Endothelial cell of umbilical vein (primary cell): ENCODE data around the gene CDKL4. TPM values are rescaled to one million over a fixed set of nuclear protein-coding genes. Genes with fewer than 3 reads are reported as not detected.

Experiments used
- BruUV-seq: library from RNA; stranded (reverse); fragments of 400-500 nt; replicated peaks from 2 replicates; lab custom pipeline; 2021; lab: Mats Ljungman, UMichigan
- CTCF ChIA-PET: fragments of 300-600, 350-600 bp; sonication (Branson Sonifier 250); formaldehyde crosslinking; loops from one replicate; lab custom pipeline; 2021; ENCODE audit warnings: antibody characterized with exemption, inconsistent platforms; lab: Charles Lee
- POLR2A ChIA-PET: fragments of 300-600, 350-600 bp; sonication (Branson Sonifier 250); formaldehyde crosslinking; loops from one replicate; lab custom pipeline; 2021; ENCODE audit warnings: antibody characterized with exemption, inconsistent platforms; lab: Charles Lee
- DNase-seq: peaks from one replicate; pipeline ENCODE4 v3.0.0-alpha.2; 2011; ENCODE audit warnings: low read depth, low spot score
- FAIRE-seq: peaks from 2 replicates; lab custom pipeline; 2011; peaks lifted over from hg19 to GRCh38; lab: Jason Lieb, UNC
- H2AFZ ChIP-seq: 2 replicates; pipeline ENCODE4 v1.6.0; 2012; ENCODE audit warnings: low read depth, low read length, control low read depth, inconsistent platforms
- H3K27ac ChIP-seq: 2 replicates; pipeline ENCODE4 v1.5.1; 2011; ENCODE audit warnings: low read depth, mild to moderate bottlenecking, control low read depth, low read length, moderate library complexity; ENCODE audit not compliant: insufficient read depth
- H3K27me3 ChIP-seq, 2 experiments: 2 replicates each; pipeline versions ENCODE4 v1.6.0 to v1.6.1; 2011; ENCODE audit warnings: low read length in 2 of 2, mixed read lengths in 1 of 2; ENCODE audit not compliant: control insufficient read depth in 2 of 2, insufficient read depth in 2 of 2
- H3K36me3 ChIP-seq, 2 experiments: 2 replicates in 1 of 2; 3 replicates in 1 of 2; pipeline ENCODE4 v1.5.1; 2011; ENCODE audit warnings: low read length in 2 of 2, mild to moderate bottlenecking in 1 of 2, moderate library complexity in 1 of 2; ENCODE audit not compliant: control insufficient read depth in 2 of 2, insufficient read depth in 2 of 2; ENCODE audit errors: extremely low read depth in 1 of 2
- H3K4me1 ChIP-seq: 3 replicates; pipeline ENCODE4 v1.5.1; 2011; ENCODE audit warnings: mild to moderate bottlenecking, low read length; ENCODE audit not compliant: control insufficient read depth, insufficient read depth; ENCODE audit errors: extremely low read depth
- H3K4me2 ChIP-seq: 2 replicates; pipeline ENCODE4 v1.6.1; 2011; ENCODE audit warnings: low read length, control low read depth, mixed read lengths; ENCODE audit not compliant: insufficient read depth
- H3K4me3 ChIP-seq, 3 experiments: fragments of 200-600 bp in 1 of 3; sonication (generic), shearing (Covaris generic) in 1 of 3; replicated peaks in 1 of 3; 2 replicates each; pipeline ENCODE4 v1.5.1; 2011 to 2016; ENCODE audit warnings: control low read depth in 3 of 3, low read length in 3 of 3, mild to moderate bottlenecking in 2 of 3, inconsistent platforms in 1 of 3, low read depth in 1 of 3, moderate library complexity in 1 of 3; ENCODE audit not compliant: insufficient read depth in 1 of 3
- H3K79me2 ChIP-seq: 2 replicates; pipeline ENCODE4 v1.6.0; 2012; ENCODE audit warnings: low read length, inconsistent platforms; ENCODE audit not compliant: control insufficient read depth, insufficient read depth
- H3K9ac ChIP-seq: replicated peaks from 2 replicates; pipeline ENCODE3; 2011; ENCODE audit warnings: low read length, control low read depth; ENCODE audit not compliant: insufficient read depth; ENCODE audit errors: extremely low read depth
- H3K9me1 ChIP-seq: replicated peaks from 3 replicates; pipeline ENCODE4 v1.6.0; 2011; ENCODE audit warnings: mild to moderate bottlenecking, low read length; ENCODE audit not compliant: control insufficient read depth, insufficient read depth; ENCODE audit errors: extremely low read depth
- H3K9me3 ChIP-seq: replicated peaks from 2 replicates; pipeline ENCODE4 v1.5.1; 2012; ENCODE audit warnings: low read length, inconsistent platforms; ENCODE audit not compliant: control insufficient read depth, insufficient read depth
- H4K20me1 ChIP-seq: replicated peaks from 2 replicates; pipeline ENCODE3; 2011; ENCODE audit warnings: mild to moderate bottlenecking, low read length; ENCODE audit not compliant: control insufficient read depth, insufficient read depth; ENCODE audit errors: extremely low read depth
- CTCF ChIP-seq, 2 donors: IDR thresholded peaks; 1 replicate in 1 of 2; 2 replicates in 1 of 2; pipeline ENCODE4 v1.5.1; 2011; ENCODE audit warnings: low read length in 2 of 2, mild to moderate bottlenecking in 2 of 2, moderate library complexity in 2 of 2, control low read depth in 1 of 2, inconsistent platforms in 1 of 2, low read depth in 1 of 2; ENCODE audit not compliant: insufficient read depth in 1 of 2; ENCODE audit errors: extremely low read depth in 1 of 2
- EZH2 ChIP-seq: IDR thresholded peaks from 2 replicates; pipeline ENCODE4 v1.6.1; 2012; ENCODE audit warnings: borderline replicate concordance, low read depth, mild to moderate bottlenecking, moderate library complexity, low read length, inconsistent platforms; ENCODE audit not compliant: severe bottlenecking
- FOS ChIP-seq: IDR thresholded peaks from 2 replicates; pipeline ENCODE4 v1.6.1; 2011; ENCODE audit warnings: mild to moderate bottlenecking, low read length, moderate library complexity, borderline replicate concordance; ENCODE audit not compliant: insufficient read depth
- GATA2 ChIP-seq: IDR thresholded peaks from 2 replicates; pipeline ENCODE4 v1.7.0; 2011; ENCODE audit warnings: low read depth, mild to moderate bottlenecking, moderate library complexity, mixed read lengths, low read length; ENCODE audit not compliant: insufficient read length, insufficient read depth
- JUN ChIP-seq: IDR thresholded peaks from 2 replicates; pipeline ENCODE4 v1.6.1; 2011; ENCODE audit warnings: borderline replicate concordance, low read depth; ENCODE audit not compliant: insufficient read length, insufficient read depth
- MAX ChIP-seq: IDR thresholded peaks from 2 replicates; pipeline ENCODE4 v1.6.1; 2011; ENCODE audit not compliant: insufficient read depth, insufficient read length
- MYC ChIP-seq: IDR thresholded peaks from one replicate; pipeline ENCODE4 v1.6.1; 2011; ENCODE audit warnings: mild to moderate bottlenecking, low read depth, low read length
- POLR2A ChIP-seq: IDR thresholded peaks from 2 replicates; pipeline ENCODE4 v1.6.1; 2012; ENCODE audit warnings: low read depth, mild to moderate bottlenecking, control low read depth, low read length
- POLR2AphosphoS5 ChIP-seq: IDR thresholded peaks from 2 replicates; pipeline ENCODE4 v1.6.1; 2012; ENCODE audit warnings: low read depth, mild to moderate bottlenecking, control low read depth, low read length, moderate library complexity; ENCODE audit not compliant: insufficient read depth
- dilution Hi-C: fragments of 300-500 bp; cut with MboI; formaldehyde crosslinking; loops from one replicate; pipeline ENCODE4 v1.15.0; 2019; ENCODE audit warnings: low sequenced_read_pairs; ENCODE audit not compliant: extremely low pct_ligation_motif_present
- intact Hi-C: fragments of 100-400 bp; cut with micrococcal nuclease; formaldehyde crosslinking; loops from one replicate; pipeline ENCODE4 v1.10.0; 2022
- polyA plus RNA-seq, 4 experiments: library from polyadenylated mRNA; depleted of rRNA in 3 of 4; stranded (reverse) in 3 of 4; unstranded in 1 of 4; fragments of >200 nt; gene quantifications; 2 replicates each; pipeline versions ENCODE4 v1.2.1 to v1.2.3, GENCODE V29; 2011 to 2012; ENCODE audit warnings: missing spikeins in 1 of 4
- total RNA-seq: library from RNA; stranded (reverse); gene quantifications from 2 replicates; pipeline ENCODE4 v1.2.3, GENCODE V29; 2021

Gene CDKL4
- total and polyA plus RNA-seq, 2 donors (not counting 3 experiments of a cell fraction or from before 2014, with no cell fraction given): 0.17 to 0.75 TPM

- TF ChIP-seq JUN (no peak), GATA2 (no peak), MYC (no peak), EZH2 (no peak), POLR2A (no peak), CTCF (IDR thresholded peaks at IDR 0.05; ENCODE audit: extremely low read depth in 1 of 2, insufficient read depth in 1 of 2, low read depth in 1 of 2, low read length in 2 of 2) (no peak), FOS (no peak), MAX (no peak), POLR2AphosphoS5 (no peak)
- Histone ChIP-seq H3K27me3 (no peaks in the 10 kb centered on the region), H3K79me2 (no peaks in the 10 kb centered on the region), H3K9me1 (no peaks in the 10 kb centered on the region), H3K4me3 (no peak overlapping the region), H3K9me3 (no peaks in the 10 kb centered on the region), H3K36me3 (peaks cover 4 to 8% of the 10 kb centered on the region in 2 experiments), H3K4me2 (no peak overlapping the region), H3K4me1 (no peaks in the 10 kb centered on the region), H2AFZ (no peak overlapping the region), H4K20me1 (no peaks in the 10 kb centered on the region), H3K9ac (no peak overlapping the region), H3K27ac (no peak overlapping the region)
- CTCF ChIA-PET: no interaction called here
- dilution Hi-C loops: no loop called here
- intact Hi-C loops: no loop called here
- FAIRE-seq: no peak
- no TSS peak for BruUV-seq
- DNase-seq: no peak
- POLR2A ChIA-PET: no interaction called here
Observed at GRCh38 chr2:39256040-39256439, 12.3 kb upstream of the CDKL4 start.
